Activated CD8-positive, alpha-beta memory T cell treated with anti-CD3 and anti-CD28 coated beads for 48 hours (primary cell): Measurements from ENCODE around the gene LIF.
"Not testable (repeated sequence)": the region's sequence is repeated elsewhere in the genome, so short reads cannot be mapped to it uniquely, and the experiment has no call there.

ENCODE experiments used
- DNase-seq, 3 experiments: peaks; one replicate each; pipeline ENCODE4 v3.0.0-alpha.2; 2020; ENCODE audit warnings: low read depth in 2 of 3, low spot score in 2 of 3

Gene LIF

DNA sequence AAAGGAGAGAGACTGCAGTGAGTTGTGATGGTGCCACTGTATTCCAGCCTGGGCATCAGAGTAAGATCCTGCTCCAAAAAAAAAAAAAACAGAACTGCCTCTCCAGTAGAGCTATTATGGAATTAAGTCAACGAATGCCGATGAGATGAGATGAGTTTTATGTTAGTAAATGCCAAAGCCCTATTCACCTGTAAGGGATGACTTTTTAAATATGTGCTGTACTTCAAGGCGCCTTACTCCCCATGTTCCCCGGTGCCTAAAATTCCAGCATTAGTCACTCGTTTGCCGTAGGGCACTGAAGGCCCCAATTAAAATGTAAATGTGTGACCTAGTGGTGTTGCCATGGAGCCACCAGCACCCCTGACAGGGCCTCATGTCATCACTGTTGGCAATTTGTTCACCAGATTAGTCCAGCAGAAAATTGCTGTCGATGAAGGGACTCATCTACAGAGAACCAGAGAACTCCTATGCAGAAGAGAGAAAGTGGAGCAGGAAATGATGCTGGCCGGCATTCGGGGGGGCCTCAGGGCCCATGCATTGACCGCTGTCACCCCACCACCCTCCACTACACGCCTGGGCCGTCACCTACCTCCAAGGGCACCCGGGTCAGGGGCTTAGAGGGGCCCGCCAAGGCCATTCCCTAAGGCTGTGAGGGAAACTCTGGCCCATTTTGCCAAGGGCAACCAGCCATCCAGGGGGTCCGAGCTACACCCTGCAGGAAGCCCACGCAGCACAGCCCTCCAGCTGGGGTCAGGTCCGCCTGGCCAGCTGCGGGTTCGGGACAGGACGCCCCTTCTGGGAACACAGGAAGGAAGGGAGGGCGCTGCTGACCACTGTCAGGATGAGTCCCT is 17.8 kb downstream of the LIF start:
- DNase-seq, result no peak

DNA sequence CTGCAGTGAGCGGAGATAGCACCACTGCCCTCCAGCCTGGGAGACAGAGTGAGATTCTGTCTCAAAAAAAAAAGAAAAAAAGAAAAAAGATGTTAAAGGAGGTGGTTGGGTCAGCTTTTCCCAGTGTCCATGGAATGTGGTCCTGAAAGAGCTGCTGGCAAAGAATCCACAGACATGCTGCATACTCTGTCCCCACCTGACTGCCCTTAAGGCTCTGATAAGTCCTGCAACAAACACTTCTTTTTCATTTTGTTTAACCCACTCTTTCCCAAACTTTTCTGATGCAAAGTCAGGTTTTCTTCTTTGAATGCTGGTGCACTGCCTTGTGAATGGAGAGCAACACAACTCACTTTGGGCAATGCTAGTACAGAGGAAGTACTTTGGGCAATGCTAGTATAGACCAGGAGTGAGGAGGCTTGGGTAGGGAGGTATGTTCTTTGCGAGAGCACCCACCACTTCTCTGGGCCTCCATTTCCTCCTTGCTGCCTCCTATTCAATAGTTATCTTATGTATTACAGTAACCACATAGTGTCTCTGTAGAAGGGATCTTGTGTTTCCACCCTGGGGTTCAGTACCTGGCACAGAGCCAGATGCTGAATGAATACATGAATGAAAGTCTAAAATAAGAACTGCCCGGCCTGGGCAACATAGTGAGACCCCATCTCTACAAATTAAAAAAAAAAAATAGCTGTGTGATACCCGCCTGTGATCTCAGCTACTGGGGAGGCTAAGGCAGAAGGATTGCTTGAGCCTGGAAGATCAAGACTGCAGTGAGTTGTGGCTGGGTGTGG is 18.9 kb downstream of the LIF start:
- no peak for DNase-seq

DNA sequence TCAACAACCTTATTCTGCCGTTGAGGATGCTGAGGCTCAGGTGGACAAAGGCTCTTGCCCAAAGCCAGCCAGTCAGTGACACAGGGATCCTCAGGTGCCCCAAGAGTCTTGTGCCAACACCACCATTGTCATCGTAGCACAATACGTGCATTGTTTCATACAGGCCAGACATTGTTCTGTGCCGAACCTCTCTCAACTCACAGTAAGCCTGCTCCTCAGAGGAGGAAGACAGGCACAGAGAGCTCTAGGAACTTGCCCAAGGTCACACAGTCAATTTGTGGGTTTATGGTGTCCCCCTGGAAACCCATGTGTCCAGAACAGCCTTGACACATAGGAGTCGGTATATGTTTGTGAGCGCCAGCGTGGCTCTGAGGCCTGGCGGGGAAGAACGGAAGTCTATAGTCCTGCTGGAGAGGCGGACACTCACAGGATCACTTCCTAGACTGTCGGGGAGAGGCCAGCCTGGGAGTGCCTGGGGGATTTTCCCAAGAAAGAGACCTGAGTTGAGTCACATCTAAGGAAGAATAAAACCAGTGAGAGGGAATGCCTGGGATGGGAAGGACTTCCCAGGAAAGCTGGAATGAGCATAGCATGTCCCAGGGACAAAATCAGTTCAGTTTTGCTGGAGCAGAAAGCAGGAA is 20.2 kb downstream of the LIF start:
- no peak for DNase-seq

DNA sequence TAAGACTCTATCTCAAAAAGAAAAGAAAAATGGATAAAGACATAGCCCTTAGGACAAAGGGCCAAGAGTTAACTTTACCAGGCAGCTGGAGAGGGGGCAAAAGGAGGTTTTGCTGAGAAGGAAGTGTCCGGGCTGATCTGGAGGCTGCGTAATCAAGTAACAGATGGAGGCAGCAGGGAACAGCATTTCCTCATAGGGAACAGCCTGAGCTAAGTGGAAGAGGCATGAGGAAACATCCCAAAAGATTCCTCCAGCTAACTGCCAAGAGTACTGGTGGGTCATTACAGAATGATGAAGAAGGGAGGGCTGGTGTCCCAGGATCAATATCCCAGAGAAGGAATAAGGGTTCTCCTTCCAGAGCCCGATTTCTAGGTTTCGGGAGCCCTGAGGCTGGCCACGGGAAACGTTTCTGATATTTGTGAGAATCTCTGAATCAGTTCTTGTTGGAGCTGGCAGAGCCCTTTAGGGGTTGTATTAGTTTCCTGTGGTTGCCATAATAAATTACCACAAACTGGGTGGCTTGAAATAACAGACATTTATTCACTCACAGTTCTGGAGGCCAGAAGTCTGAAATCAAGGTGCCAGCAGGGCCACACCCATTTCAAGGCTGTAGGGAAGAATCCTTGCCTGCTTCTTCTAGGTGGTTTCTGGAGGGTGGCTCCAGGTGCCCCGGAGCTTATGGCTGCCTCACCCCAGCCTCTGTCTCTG is 21.2 kb downstream of the LIF start:
- DNase-seq, result no peak

DNA sequence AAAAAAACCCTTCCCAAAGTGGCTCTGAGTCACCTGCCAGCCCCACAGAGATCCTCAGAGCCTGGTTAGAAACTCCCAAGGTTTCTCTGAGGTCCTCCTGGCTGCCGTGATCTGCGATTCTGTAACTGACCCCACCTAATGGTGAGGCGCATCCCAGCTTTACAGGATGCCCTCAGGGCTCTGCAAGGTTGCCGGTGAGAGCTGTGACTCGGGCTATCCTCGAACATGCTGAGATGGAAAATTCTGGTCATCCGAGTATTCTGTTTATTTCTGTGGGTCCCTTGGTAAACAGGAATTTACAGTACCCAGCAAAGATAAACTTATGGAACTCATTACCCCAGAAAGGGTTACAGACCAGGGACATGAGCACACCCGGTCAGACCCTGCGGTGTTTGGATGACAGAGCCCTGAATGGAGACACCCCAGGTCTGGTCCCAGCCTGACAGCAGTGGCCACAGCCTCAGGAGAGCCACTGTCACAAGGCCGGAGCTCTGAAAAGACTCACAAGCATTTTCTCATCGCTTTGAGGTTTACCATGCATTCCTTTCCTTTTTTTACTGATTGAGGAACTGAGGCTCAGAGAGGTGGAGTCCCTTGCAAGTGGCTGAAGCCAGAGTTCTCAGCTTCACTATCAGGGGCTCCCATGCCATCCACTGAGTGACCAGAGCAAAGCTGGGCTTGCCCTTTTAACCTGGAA is 22.2 kb downstream of the LIF start:
- no peak for DNase-seq

DNA sequence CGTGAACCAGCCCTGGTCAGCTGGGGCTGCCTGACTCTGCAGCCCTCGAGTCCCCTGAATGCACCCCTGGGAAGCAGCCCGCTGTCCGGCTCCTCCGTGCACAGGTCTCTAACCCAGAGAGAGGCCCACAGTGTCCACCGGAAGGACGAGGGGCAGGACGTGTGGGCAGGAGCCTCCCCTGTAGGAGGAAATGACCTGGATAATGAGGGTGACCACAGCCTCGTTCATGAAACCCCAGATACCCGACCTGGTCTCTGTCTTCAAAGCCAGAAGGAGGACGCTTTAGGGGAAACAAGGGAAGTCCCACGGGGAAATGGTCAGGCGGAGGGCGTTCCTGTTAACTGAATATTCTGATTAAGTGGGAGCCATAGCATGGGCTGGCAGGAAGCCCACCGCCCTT is 23.3 kb downstream of the LIF start:
- no peak for DNase-seq

DNA sequence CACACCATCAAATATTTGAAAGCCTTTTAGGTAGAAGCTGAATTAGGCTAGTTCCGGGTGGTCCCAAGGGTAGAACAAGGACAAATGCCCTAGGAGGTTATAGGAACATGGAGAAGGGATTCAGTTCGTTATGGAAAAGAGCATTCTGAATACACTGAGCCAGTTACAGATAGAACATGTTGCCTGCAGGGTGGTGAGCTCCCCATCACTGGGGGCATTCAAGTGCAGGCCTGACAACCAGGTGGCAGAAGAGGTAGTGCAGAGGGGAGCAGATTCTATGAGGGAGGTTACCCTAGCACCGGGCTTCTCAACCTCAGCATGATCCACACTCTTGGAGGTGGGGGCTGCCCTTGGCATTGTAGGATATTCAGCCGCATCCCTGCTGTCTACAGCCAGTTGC is 24.2 kb downstream of the LIF start:
- no peak for DNase-seq

DNA sequence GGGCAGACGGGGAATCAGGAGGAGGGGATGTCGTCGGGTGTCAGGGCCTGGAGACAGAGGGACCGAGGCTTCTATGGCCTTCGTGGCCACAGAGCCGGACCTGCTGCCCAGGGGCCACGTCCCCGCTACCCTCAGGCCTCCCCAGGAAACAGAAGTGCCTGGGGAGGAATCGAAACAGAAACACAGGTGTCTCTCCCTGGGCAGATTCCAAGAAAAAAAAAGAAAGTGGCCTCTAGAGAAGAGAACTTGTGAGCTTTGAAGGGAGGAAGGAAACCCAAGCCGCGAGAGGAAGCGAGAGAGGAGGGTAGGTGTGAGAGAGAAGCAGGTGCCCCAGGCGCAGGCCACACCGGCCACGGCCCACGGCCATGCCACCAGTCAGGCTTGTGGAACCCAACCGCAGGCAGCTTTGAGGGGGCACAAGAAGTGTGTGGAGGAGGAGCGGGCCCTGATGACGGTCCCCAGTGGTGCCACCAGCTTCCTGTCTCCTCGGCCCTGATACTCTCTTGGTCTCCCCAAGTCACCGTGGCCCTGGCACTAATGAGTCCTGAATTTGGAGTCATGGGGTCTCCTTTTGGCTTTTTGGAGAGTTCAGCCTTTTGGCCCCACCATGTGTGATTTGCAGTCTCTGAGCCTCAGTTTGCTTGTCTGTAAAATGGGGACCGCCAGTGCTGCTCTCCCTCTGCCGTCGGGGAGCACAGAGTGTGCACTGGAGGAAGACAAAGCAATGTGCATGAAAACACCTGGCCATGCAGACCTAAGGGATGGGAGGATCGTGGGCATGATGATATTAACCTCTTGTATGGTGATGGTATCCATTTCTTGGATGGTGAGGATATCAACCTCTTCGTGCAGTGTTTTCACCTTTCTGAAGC is 25.2 kb downstream of the LIF start:
- peak in 2 of 3 experiments; percentile 39 to 45 for DNase-seq

DNA sequence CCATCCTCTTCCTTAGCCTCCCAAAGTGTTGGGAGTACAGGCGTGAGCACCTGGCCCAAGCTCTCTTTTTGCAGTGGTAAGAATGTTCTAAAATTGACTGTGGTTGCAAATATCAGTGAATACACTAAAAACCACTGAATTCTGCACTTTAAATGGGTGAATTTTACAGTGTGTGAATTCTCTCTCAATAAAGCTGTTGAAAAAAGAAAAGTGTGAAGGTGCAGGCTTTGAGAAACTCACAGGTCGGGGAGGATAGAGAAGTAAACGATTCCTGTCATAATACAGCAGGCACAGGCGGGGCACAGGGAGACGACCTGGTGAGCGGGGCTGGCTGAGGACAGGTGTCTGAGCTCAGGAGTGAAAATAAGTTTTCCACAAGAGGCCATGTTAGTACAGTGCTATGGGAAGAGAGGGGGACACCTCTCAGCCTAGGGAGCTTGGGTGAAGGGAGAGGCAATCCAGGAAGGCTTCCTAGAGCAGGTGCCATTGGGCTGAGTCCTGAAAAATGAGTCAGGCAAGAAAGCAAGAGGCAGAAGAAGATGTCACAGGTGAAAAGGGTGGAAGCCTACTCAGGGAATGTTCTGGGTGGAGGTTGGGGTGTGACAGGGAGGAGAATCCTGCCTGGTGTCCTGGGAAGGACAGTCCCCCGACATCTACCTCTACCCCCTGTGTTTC is 26.1 kb downstream of the LIF start:
- DNase-seq, result no peak

DNA sequence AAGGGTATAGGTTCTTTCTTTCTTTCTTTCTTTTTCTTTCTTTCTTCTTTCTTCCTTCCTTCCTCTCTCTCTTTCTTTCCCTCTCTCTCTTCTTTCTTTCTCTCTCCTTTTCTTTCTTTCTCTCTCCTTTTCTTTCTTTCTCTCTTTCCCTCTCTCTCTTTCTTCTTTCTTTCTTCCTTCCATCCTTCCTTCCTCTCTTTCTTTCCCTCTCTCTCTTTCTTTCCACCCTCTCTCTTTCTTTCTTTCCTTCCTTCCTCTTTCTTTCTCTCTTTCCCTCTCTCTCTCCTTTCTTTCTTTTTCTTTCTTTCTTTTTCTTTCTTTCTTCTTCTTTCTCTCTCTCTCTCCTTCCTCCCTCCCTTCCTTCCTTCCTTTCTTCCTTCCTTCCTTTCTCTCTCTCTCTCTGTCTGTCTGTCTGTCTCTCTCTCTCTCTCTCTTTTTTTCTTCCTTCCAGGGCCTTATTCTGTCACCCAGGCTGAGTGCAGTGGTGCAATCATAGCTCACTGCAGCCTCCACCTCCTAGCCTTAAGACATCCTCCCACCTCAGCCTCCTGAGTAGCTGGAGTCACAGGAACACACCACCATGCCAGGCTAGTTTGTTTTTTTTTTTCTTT is 26.8 kb downstream of the LIF start:
- no peak for DNase-seq

DNA sequence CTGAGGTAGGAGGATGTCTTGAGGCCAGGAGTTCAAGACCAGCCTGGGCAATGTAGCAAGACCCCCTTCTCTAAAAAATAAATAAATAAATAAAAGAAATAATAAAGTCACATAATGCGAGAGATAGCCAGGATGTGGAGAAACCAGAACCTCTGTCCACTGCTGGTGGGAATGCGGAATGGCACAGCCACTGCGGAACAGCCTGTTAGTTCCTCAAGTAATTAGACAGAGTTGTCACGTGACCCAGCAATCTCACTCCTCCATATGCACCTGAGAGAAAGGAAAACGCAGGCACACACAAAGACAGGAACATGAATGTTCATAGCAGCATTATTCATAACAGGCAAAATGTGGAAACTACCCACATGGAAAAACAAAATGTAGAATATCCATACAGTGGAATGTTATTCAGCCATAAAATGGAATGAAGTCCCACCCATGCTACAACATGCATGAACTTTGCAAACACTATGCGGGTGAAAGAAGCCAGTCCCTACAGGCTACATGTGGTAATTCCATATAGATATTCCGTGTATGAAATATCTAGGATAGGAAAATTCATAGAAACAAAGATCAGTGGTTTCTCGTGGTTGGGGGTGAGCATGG is 27.4 kb downstream of the LIF start:
- no peak for DNase-seq

DNA sequence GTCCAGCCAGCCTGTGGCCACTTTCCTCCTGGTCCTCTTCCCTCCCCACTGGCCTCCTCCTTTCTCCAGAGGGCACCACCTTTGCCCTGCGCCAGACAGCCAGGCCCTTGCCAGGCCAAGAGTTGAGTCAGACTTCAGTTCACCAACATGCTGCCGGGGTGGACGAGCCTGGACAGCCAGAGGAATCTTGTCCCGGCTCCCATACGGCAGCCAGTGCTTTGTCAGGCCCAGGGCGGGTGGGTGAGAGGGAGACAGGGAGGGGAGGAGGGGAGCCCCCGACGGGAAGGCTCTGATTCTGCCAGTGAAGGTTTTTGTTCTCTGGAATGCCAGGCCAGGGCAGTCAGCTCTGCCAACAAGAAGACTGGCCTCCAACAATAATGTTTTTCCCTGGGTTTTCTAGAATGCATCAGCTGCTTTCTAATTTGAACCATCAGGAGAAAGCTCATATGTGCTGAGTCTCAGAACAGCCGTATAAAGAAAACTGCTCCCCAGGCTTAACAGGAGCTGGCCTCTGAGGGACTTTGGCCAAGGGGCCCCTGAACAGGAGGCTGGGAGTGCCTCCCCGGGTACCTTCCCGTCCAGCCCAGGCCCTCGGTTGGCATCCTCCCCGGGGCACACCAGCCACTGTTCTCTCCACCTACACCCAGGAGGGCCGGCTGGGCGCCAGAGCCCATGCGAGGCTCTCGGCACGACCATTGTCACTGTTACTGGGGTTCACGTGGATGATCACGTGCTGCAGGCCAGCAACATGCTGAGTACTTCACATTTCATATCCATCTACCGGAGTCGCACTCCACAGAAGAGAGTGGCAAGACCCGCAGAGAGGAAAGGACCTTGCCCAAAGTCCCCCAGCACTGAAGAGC is 28.6 kb downstream of the LIF start:
- DNase-seq, result no peak

DNA sequence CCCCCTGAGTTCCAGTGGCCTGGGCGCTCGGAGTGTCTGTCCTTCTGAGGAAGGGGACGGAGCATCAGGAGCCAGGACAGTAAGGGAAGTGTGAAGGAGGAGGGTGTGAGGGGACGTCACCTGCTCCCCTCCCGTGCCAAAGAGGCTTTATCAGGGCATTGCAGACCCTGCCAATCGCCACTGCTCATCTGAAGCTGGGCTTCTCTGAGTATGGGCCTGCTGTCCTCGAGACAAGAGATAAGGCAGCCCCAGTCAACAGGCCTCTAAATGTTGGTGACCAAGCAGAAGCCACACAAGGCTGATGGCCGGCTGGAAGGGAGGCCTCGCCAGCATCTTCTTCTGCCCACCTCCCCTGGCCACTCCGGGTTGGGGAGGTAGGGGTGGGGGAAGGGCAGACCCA is 29.8 kb downstream of the LIF start:
- DNase-seq, result no peak

DNA sequence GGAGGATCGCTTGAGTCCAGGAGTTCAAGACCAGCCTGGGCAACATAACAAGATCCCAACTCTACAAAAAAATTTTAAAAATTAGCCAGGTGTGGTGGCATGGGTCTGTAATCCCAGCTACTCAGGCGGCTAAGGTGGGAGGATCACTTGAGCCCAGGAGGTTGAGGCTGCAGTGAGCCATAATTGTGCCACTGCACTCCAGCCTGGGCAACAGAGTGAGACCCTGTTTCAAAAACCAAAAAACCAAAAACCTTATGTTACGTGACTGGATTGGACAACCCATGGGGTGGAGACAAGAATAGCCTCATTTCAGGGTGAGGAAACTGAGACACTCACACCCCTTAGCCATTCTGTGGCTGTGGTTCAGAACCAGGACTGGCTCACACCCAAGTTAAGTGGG is 30.3 kb downstream of the LIF start:
- not testable (repeated sequence) for DNase-seq

DNA sequence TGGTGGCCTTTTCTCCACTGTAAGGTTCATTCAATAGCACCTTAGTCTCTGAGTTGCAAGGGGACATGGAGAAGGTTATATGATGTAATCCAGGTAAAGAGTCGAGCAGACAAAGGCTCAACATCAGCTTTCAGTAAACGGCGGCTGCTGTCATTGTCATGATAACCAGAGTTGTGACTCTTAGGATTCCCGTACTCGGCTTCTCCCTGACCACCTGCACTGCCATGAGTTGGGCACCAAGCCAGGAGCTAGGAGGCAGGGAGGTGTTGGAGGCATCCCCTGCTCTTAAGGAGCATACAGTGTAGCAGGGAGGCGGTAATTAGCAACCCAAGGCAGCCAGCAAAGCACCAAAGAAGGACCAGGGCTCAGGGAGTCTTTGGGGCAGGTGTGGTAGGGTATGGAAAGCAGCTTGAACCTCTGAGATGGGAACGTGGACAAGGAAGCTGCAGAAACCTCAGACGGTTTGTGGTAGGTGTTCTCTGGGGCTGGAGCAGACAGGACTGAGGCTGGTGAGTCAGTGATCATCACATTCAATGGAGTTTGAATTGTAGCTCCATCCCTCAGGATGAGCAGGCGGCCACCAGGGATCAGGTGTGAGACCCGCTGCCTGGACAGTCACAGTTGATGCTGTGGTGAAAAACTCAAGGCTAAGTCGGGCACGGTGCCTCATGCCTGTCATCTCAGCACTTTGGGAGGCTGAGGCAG is 31.7 kb downstream of the LIF start:
- no peak for DNase-seq

DNA sequence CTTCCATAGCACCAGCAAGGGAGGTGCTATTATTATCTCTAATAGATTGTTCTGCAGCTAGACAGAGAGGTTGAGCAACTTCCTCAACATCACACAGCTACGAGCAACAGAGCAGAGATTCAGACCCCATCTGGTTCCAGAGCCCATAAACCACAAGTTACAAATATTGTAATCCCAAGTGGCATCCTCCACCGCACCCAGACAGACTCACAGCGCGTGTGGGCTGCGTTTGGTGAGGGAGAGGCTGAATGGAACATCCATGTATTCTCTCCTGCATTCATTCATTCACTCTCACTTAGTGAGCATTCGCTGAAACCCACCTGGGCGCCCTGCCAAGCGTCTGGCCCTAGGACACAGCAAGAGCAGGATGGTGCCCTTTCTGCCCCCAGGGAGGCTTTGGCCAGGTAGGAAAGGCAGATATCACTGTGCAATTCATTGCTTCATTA is 33.5 kb downstream of the LIF start:
- DNase-seq, result no peak
